GM11168 (cell line): ENCODE data around the gene UFD1.

ENCODE experiments used
- in situ Hi-C: fragments of 300-500 bp; cut with MboI; formaldehyde crosslinking; loops from one replicate; pipeline ENCODE4 v1.12.0; 2022; ENCODE audit warnings: low sequenced_read_pairs; ENCODE audit not compliant: unreplicated experiment

UFD1 gene

GRCh38 chr22:19477321-19478044 is 1.5 kb downstream of the UFD1 start:
- in situ Hi-C loops, result no loop called here

GRCh38 chr22:19476023-19476422 is 3.0 kb downstream of the UFD1 start:
- in situ Hi-C loops, result no loop called here

GRCh38 chr22:19473578-19473977 is 5.4 kb downstream of the UFD1 start:
- in situ Hi-C loops, result no loop called here

GRCh38 chr22:19472233-19472632 is 6.8 kb downstream of the UFD1 start:
- in situ Hi-C loops, result no loop called here

GRCh38 chr22:19471572-19471971 is 7.4 kb downstream of the UFD1 start:
- in situ Hi-C loops, result no loop called here

GRCh38 chr22:19470010-19470409 is 9.0 kb downstream of the UFD1 start:
- in situ Hi-C loops, result no loop called here

GRCh38 chr22:19469421-19469820 is 9.6 kb downstream of the UFD1 start:
- in situ Hi-C loops, result no loop called here

- in situ Hi-C loops, result no loop called here
Observed at GRCh38 chr22:19467912-19468311, 11.1 kb downstream of the UFD1 start.

GRCh38 chr22:19466848-19467752 is 11.9 kb downstream of the UFD1 start:
- in situ Hi-C loops, result no loop called here

GRCh38 chr22:19466126-19466716 is 12.8 kb downstream of the UFD1 start:
- in situ Hi-C loops, result no loop called here

- in situ Hi-C loops, result no loop called here
Observed at GRCh38 chr22:19464975-19465374, 14.0 kb downstream of the UFD1 start.

- in situ Hi-C loops, result no loop called here
Observed at GRCh38 chr22:19464546-19464945, 14.4 kb downstream of the UFD1 start.

- in situ Hi-C loops, result no loop called here
Observed at GRCh38 chr22:19463491-19464469, 15.2 kb downstream of the UFD1 start.

GRCh38 chr22:19463008-19463407 is 16.0 kb downstream of the UFD1 start:
- in situ Hi-C loops, result no loop called here

GRCh38 chr22:19461506-19461905 is 17.5 kb downstream of the UFD1 start:
- in situ Hi-C loops, result no loop called here

GRCh38 chr22:19460036-19460435 is 19.0 kb downstream of the UFD1 start:
- in situ Hi-C loops, result no loop called here

GRCh38 chr22:19457828-19458428 is 21.1 kb downstream of the UFD1 start:
- in situ Hi-C loops, result no loop called here

GRCh38 chr22:19456541-19456940 is 22.5 kb downstream of the UFD1 start:
- in situ Hi-C loops, result no loop called here

- in situ Hi-C loops, result no loop called here
Observed at GRCh38 chr22:19455585-19456370, 23.2 kb downstream of the UFD1 start.
